Body of pancreas (tissue), 4 donors: ENCODE measurements around the gene CELF1.

ENCODE experiments used
- CTCF ChIP-seq, 7 experiments: fragments of 450-650 bp in 4 of 7; fragments of 200-600 bp in 3 of 7; sonication (generic) in 3 of 7; IDR thresholded peaks; one replicate each; pipeline ENCODE4 v1.5.1; 2016 to 2019; ENCODE audit warnings: antibody characterized with exemption in 7 of 7
- POLR2A ChIP-seq, 3 donors: fragments of 450-650 bp; IDR thresholded peaks; one replicate each; pipeline ENCODE4 v1.6.1; 2016; ENCODE audit warnings: antibody characterized with exemption in 3 of 3, mild to moderate bottlenecking in 2 of 3

- no peak for TF ChIP-seq CTCF (IDR thresholded peaks at IDR 0.05)
- TF ChIP-seq POLR2A (IDR thresholded peaks at IDR 0.05), result no peak
These were observed 42.1 kb upstream of the CELF1 start for GRCh38 chr11:47595029-47595428.
